HG02623 (cell line): ENCODE results near the gene SRCAP.

Experiments used
- ATAC-seq: cut with Tn5 transposase; IDR thresholded peaks from one replicate; pipeline ENCODE4 v1.9.1; 2021; ENCODE audit warnings: moderate library complexity; ENCODE audit not compliant: unreplicated experiment

SRCAP gene

DNA sequence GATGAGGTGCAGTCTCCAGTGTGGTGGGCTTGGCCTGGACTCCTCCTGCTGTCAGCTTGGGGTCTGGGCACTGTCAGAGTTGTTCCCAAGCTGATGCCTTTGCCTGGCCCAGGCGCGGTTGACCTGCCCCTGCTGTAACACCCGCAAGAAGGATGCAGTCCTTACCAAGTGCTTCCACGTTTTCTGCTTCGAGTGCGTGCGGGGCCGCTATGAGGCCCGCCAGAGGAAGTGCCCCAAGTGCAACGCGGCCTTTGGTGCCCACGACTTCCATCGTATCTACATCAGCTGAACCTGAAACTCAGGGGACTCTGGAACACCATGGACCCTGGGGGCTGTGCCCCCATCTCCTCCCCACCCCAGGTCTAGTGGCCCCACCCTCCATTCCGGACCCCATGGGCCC, 74.9 kb downstream of the SRCAP start:
- ATAC-seq: no peak

GRCh38 chr16:30774367-30775130, 75.6 kb downstream of the SRCAP start:
- no peak for ATAC-seq

GRCh38 chr16:30775131-30775391, 76.1 kb downstream of the SRCAP start:
- no peak for ATAC-seq

DNA sequence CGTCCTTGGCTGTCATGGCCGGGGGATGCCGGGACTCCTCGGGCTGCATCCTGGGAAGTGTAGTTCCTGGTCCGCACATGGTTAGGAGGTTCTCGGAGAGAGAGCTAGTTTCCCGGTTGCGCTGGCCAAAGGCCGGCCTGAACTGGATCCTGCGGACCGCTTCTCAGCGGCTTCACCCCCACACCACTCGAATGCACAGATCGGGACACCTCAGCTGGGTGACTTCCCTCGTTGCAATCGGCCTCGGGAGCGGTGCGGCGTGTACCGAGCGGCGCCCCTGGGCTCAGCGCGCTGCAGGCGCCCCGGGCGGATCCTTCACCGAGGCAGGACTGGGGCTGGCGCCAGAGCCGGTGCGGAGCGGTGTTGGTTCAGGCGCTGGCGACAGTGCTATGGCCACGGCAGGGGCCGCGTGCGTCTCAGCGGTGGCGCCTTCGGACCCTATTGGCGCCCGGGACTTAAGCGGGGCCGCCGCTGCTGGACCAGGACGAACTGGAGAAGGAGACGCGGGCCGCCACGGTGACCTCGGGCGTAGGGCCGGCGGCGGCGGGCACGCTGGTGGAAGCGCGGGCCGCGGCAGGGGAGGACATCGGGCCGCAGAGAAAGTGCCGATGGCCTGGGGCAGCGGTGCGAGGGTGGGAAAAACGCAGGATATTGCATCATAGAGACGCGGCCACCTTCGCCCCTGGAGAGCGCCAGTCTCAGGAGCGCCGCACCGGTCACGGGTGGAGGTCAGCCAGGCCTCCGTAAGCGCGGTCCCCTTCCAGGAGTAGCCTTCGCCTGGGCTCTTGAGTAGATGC, 76.6 kb downstream of the SRCAP start:
- ATAC-seq: peak; percentile 52

DNA sequence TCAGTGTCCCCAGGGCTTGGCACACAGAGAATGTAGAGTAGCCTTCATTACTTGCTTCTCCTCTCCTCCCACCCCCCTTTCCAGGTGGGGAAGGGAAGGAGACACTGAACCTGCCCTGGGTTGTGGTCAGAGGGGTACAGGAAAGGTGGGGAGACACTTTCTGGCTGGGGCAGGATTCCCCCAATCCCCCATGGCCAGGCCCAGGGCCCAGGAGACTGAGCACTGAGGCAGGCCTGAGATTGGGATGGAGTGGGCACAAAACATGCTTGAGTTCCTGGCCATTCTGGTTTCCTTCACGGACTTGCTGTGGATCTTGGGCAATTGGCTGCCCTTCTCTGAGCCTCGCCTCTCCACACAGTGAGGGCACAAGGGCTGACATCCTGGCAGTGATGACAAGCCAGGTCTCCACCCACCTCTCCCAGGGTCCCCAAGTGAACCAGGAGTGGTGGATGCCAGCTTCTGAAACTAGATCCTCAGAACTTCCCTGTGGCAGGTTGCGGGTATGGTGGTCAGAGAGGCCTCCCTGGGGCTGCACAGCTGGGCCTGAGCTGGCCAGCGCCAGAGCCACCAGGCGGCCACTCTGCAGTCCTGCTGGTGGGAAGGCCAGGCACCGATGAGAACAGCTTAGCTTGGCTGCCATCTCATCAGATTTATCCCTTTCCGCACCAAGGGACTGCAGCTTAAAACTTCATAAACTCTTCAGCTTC, 78.8 kb downstream of the SRCAP start:
- ATAC-seq: no peak

DNA sequence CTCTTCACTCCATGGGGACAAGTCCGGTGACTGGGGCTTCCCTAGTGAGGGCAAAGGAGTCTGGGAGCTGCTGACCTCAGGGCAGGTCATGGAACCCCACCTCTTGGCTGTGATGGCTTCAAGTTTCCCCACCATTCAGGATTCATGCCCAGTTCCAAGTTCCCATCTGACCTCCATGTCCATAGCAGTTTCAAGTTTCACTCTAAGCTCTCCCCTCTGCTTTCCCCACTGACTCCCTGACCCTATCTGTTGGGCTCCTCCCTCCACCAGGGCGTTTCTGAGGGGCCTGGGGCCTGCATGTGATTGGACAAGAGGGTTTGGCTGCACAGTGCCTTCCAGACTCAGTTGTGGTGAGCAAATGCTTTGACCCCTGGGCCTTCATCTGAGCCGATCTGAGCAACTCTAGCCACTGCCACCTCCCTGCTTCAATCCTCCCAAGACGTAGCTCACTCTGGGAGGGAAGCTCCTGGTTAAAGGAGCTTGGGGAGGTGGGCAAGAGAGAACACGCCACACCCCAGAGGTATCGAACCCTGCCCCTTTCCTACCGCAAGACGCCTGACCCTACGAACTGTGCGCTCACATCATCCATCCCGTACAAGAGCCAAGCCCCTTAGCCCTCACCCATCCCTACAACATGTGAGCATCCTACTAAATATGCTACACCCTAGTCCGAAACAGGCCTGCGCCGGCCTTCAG, 79.7 kb downstream of the SRCAP start:
- ATAC-seq: no peak

GRCh38 chr16:30779596-30779995, 80.6 kb downstream of the SRCAP start:
- no peak for ATAC-seq

- ATAC-seq: no peak
Measured at GRCh38 chr16:30780021-30780420, 81.0 kb downstream of the SRCAP start.

GRCh38 chr16:30780549-30780948, 81.6 kb downstream of the SRCAP start:
- no peak for ATAC-seq

GRCh38 chr16:30782486-30783279, 83.7 kb downstream of the SRCAP start:
- ATAC-seq: no peak

GRCh38 chr16:30783280-30784109, 84.5 kb downstream of the SRCAP start:
- ATAC-seq: no peak

DNA sequence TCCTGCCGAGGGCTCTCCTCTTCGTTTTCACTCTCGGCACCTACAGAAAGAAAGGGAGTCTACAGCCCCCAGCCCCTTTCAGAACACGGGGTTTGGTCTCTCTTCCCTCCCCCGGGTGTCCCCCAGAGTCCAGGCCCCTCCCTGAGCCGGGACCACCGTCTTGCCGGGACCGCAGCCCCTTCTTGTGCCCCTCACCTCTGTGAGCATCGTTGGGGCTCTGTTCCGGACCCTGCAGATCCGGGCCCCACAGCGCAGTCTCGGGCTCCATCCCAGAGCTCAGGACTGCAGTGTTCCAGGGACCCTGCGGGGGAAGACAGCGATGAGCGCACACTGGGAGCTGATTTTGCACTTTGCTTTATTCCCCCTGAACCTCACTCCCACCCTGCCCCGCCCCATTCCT, 85.2 kb downstream of the SRCAP start:
- no peak for ATAC-seq

DNA sequence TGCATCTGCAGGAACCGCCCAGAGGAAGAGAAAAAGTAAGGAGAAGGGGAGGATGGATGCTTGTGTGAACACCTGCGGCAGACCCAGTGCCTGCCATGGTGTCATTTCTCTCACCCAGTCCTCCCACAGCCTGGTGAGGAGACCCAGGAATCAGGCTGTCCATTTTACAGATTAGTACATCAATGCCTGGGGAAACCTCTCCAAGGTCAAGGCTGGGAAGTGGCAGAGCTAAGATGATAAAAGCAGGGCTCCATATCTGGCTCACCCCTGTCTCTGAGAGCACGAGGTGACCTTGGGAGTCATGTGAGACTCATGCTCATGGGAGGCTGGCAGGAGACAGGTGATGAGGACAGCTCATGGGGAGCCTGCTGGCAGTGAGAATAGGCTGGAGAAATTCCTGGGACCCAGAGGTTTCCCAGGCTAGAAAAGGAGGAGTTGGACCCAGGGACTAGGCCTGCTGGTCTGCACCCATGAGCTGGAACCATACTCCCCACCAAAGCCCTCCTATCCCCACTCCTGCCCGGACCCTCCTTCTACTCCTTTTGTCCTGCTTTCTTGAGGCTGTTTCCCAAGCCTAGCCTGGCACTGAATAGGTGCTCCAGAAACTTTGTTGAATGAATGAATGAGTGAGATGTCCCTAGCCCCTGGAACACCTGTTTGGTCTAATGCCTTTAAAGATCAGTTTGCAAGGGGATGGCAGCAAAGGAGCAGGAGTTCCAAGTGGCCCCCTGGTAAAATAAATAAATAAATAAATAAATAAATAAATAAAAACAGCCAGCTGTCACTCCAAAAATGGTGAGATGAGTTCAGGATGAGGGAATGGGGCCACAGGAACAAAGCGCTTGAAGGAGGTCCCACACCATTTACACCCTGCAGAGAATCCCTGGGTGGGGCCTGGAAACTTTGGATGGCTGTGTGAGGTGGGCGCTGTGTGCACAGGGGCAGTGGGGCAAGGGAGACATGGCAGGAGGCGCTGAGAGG, 86.4 kb downstream of the SRCAP start:
- ATAC-seq: no peak

DNA sequence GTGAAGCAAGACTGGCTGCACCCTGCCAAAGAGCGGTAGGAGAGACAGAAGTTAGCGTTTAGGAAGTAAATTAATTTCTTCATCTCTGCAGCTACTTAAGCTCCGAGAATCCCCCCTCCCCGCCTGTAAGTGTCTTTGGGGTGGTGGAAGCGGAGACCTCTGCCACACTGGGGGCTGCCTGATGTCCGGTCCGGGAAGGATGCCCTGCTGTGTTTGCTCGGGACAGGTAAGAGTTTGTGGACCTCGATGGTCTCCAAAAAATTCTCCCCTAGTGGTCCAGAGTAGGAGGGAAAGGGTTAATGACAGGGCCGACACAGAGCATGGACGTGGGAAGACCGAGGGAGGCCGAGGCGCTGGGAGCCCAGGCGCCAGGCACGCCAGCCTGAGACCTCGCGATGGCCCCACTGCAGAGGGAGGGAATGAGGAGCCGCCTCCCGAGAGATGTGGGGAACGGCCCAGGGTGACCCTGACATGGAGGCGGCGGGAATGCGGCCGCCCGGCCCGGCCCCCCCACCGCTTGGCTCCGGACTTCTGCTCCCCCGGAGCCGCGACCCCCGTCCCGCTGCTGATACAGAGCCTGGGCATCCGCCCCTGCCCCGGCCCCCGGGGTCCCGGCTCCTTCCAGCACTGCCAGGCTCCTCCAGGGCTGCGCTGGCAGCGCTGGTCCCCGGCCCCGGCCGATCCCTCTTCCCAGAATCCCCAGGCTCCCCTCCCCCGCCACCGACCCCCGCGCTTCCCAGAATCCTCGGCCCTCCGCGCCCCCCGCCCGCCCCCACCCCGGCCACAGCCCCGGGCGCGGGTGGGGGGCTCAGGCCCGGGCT, 87.4 kb downstream of the SRCAP start:
- ATAC-seq: no peak

- no peak for ATAC-seq
Measured at GRCh38 chr16:30786936-30787612, 88.1 kb downstream of the SRCAP start, which contains the start of gene ZNF629. ZNF629 (minus strand) TSS chr16:30787205; CDS start chr16:30784482, 2,723 bp downstream.

DNA sequence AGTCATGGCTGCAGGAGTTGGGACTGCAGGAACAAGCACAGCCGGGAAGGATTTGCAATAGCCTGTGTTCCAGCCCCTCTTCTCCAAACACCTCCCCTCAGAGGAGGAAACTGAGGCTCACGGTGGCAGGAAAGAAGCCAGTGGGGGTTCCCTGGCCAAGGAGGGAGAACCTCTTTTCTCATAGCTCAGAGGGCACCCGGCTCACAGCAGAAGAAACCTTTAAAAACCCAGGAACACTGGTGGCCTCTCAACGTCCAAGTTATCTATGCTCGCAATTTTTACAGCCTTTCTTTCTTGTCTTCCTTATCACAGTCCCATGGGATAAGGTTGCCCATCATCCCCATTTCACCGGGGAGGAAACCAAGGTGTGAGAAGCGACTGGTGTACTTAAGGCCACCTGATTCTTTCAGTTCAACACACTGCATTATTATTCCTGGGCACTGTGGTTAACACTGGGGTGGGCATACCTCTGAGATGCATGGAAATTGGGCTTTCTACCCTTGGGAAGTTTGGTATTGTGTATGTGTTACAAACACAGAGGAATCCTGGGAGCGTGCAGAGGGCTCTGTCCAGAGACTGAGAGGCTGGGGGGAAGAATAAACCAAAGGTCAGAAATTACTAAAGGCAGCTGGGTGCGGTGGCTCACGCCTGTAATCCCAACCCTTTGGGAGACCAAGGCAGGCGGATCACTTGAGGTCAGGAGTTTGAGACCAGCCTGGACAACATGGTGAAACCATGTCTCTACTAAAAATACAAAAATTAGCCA, 88.8 kb downstream of the SRCAP start:
- ATAC-seq: no peak
